DOHH2 (cell line): ENCODE data around the gene PBX4.
"Not testable (repeated sequence)": the region's sequence is repeated elsewhere in the genome, so short reads cannot be mapped to it uniquely, and the experiment has no call there.

Experiments used
- H3F3A ChIP-seq: fragments of 200-600 bp; sonication (generic), shearing (Covaris generic); 2 replicates; pipeline ENCODE4 v1.6.0; 2016; ENCODE audit warnings: antibody characterized with exemption, mild to moderate bottlenecking; ENCODE audit not compliant: control insufficient read depth, insufficient read depth
- H3K27ac ChIP-seq: fragments of 200-600 bp; sonication (generic); 2 replicates; pipeline ENCODE4 v1.5.1; 2014; ENCODE audit warnings: low read depth, mild to moderate bottlenecking, low read length, moderate library complexity
- H3K27me3 ChIP-seq: fragments of 200-600 bp; sonication (generic); 2 replicates; pipeline ENCODE4 v1.6.1; 2014; ENCODE audit warnings: mild to moderate bottlenecking, low read length, mixed read lengths; ENCODE audit not compliant: control insufficient read depth
- H3K36me3 ChIP-seq: fragments of 200-600 bp; sonication (generic); 2 replicates; pipeline ENCODE4 v1.6.1; 2014; ENCODE audit warnings: mild to moderate bottlenecking, low read length, moderate library complexity, mixed read lengths; ENCODE audit not compliant: control insufficient read depth
- H3K4me1 ChIP-seq: fragments of 200-600 bp; sonication (generic); 2 replicates; pipeline ENCODE4 v1.6.1; 2014; ENCODE audit warnings: mild to moderate bottlenecking, low read length, mixed read lengths; ENCODE audit not compliant: control insufficient read depth
- H3K4me2 ChIP-seq: fragments of 200-600 bp; sonication (generic); 2 replicates; pipeline ENCODE4 v1.6.0; 2014; ENCODE audit warnings: mild to moderate bottlenecking, low read length, moderate library complexity
- H3K4me3 ChIP-seq: fragments of 200-600 bp; sonication (generic); 2 replicates; pipeline ENCODE4 v1.5.1; 2014; ENCODE audit warnings: mild to moderate bottlenecking, low read length, mixed read lengths
- H3K79me2 ChIP-seq: fragments of 200-600 bp; sonication (generic); 2 replicates; pipeline ENCODE4 v1.6.1; 2014; ENCODE audit warnings: mild to moderate bottlenecking, low read length, mixed read lengths; ENCODE audit not compliant: control insufficient read depth
- H3K9me2 ChIP-seq: fragments of 200-600 bp; sonication (generic); replicated peaks from 2 replicates; pipeline ENCODE4 v1.6.1; 2014; ENCODE audit warnings: mild to moderate bottlenecking, low read length, mixed read lengths; ENCODE audit not compliant: control insufficient read depth
- H3K9me3 ChIP-seq: fragments of 200-600 bp; sonication (generic); 2 replicates; pipeline ENCODE4 v1.6.1; 2014; ENCODE audit warnings: antibody characterized with exemption, low read length, mixed read lengths; ENCODE audit not compliant: control insufficient read depth, insufficient read depth
- H4K20me1 ChIP-seq: fragments of 200-600 bp; sonication (generic); 2 replicates; pipeline ENCODE4 v1.6.0; 2014; ENCODE audit warnings: low read depth, mild to moderate bottlenecking, antibody characterized with exemption, low read length, moderate library complexity; ENCODE audit not compliant: control insufficient read depth, insufficient read depth
- CTCF ChIP-seq: fragments of 200-600 bp; sonication (generic); IDR thresholded peaks from one replicate; pipeline ENCODE4 v1.5.1; 2014; ENCODE audit warnings: antibody characterized with exemption, mild to moderate bottlenecking, low read depth, low read length; ENCODE audit not compliant: poor library complexity, severe bottlenecking
- EZH2phosphoT487 ChIP-seq: fragments of 200-600 bp; sonication (generic); IDR thresholded peaks from 2 replicates; pipeline ENCODE4 v1.6.1; 2017; ENCODE audit warnings: borderline replicate concordance, mild to moderate bottlenecking, antibody characterized with exemption, low read length, moderate library complexity, mixed read lengths

Gene PBX4

GRCh38 chr19:19610376-19611202 lies 7.9 kb downstream of the PBX4 start:
- H3K36me3 ChIP-seq: no peaks in the 10 kb centered on the region
- no peaks in the 10 kb centered on the region for H4K20me1 ChIP-seq
- H3K79me2 ChIP-seq: no peaks in the 10 kb centered on the region
- H3K4me3 ChIP-seq: no peak overlapping the region
- no peak overlapping the region for H3K4me2 ChIP-seq
- H3K27ac ChIP-seq: no peak overlapping the region
- H3K4me1 ChIP-seq: peaks cover 4% of the 10 kb centered on the region
- TF ChIP-seq EZH2phosphoT487 (no peak), CTCF (no peak)
- no peaks in the 10 kb centered on the region for H3F3A ChIP-seq
- no peaks in the 10 kb centered on the region for H3K9me2 ChIP-seq
- no peaks in the 10 kb centered on the region for H3K27me3 ChIP-seq
- H3K9me3 ChIP-seq: no peaks in the 10 kb centered on the region

DNA sequence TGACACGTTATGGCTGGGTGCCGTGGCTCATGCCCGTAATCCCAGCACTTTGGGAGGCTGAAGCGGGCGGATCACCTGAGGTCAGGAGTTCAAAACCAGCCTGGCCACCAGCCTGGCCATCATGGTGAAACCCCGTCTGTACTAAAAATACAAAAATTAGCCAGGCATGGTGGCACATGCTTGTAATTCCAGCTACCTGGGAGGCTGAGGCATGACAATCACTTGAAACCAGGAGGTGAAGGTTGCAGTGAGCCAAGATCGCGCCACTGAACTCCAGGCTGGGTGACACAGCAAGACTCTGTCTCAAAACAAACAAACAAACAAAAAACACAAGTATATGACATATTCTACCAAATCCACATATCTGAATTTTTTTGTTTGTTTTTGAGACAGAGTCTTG lies 11.8 kb downstream of the PBX4 start:
- not testable (repeated sequence) for H3K4me3 ChIP-seq, H3K36me3 ChIP-seq, H3K9me3 ChIP-seq, H3K4me2 ChIP-seq, H3K9me2 ChIP-seq, H3K27ac ChIP-seq, H3K27me3 ChIP-seq, H3K79me2 ChIP-seq, H3F3A ChIP-seq, H3K4me1 ChIP-seq, H4K20me1 ChIP-seq

DNA sequence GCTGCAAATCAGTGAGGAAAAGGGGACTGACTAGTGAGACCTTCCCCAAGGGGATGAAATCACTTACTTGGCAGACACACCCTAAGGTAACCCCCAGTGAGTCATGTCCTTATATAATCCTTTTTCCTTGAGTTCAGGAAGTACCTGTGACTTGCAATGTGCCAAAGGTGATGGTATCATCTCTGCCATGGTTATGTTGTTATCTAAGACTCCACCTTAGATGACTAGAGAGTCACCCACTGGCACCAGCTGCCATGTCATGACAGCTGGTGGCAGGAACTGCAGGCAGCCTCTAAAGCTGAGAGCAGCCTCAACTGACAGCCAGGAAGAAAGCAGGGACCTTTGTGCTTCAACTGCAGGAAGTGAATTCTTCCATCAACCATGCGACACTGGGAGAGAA lies 12.5 kb downstream of the PBX4 start:
- Histone ChIP-seq H4K20me1 (no peaks in the 10 kb centered on the region), H3K36me3 (no peaks in the 10 kb centered on the region), H3K27me3 (no peaks in the 10 kb centered on the region), H3K79me2 (no peaks in the 10 kb centered on the region), H3K9me2 (no peaks in the 10 kb centered on the region), H3K27ac (no peak overlapping the region), H3K9me3 (no peaks in the 10 kb centered on the region), H3K4me1 (peaks cover 11% of the 10 kb centered on the region), H3F3A (peaks cover 4% of the 10 kb centered on the region; the same call in 1 of the 2 replicates), H3K4me2 (no peak overlapping the region), H3K4me3 (no peak overlapping the region)
- TF ChIP-seq EZH2phosphoT487: no peak
- TF ChIP-seq CTCF: no peak

GRCh38 chr19:19602713-19603324 lies 15.7 kb downstream of the PBX4 start:
- peaks cover 1% of the 10 kb centered on the region for H3K36me3 ChIP-seq
- H3F3A ChIP-seq: peaks cover 9% of the 10 kb centered on the region
- no peak overlapping the region for H3K27ac ChIP-seq
- H4K20me1 ChIP-seq: no peaks in the 10 kb centered on the region
- H3K9me3 ChIP-seq: no peaks in the 10 kb centered on the region
- no peak overlapping the region for H3K4me3 ChIP-seq
- TF ChIP-seq EZH2phosphoT487 (no peak), CTCF (no peak)
- H3K79me2 ChIP-seq: no peaks in the 10 kb centered on the region
- no peak overlapping the region for H3K4me2 ChIP-seq
- H3K9me2 ChIP-seq: no peaks in the 10 kb centered on the region
- H3K4me1 ChIP-seq: peaks cover 41% of the 10 kb centered on the region
- no peaks in the 10 kb centered on the region for H3K27me3 ChIP-seq
